Activated CD4-positive, alpha-beta T cell treated with anti-CD3 and anti-CD28 coated beads, Interleukin-2, amount 50 U/mL, for 24 hours (primary cell): ENCODE data around the gene HMCN2.

Source experiments
- DNase-seq, 2 donors: peaks; one replicate each; pipeline ENCODE4 v3.0.0-alpha.2; 2020; ENCODE audit warnings: low read depth in 1 of 2, low spot score in 1 of 2

HMCN2 gene

GRCh38 chr9:130364619-130365322, 99.2 kb downstream of the HMCN2 start:
- DNase-seq = no peak

GRCh38 chr9:130365323-130365721, 99.8 kb downstream of the HMCN2 start:
- no peak for DNase-seq

GRCh38 chr9:130366072-130366471, 100.5 kb downstream of the HMCN2 start:
- DNase-seq = no peak

GRCh38 chr9:130366888-130367550, 101.5 kb downstream of the HMCN2 start:
- no peak for DNase-seq

GRCh38 chr9:130368631-130369103, 103.1 kb downstream of the HMCN2 start:
- peak; percentile 1 to 21 for DNase-seq

GRCh38 chr9:130370226-130370625, 104.7 kb downstream of the HMCN2 start:
- no peak for DNase-seq

GRCh38 chr9:130371196-130371966, 105.8 kb downstream of the HMCN2 start:
- no peak for DNase-seq

- DNase-seq = no peak
These were observed 106.5 kb downstream of the HMCN2 start for GRCh38 chr9:130372057-130372456.

GRCh38 chr9:130373679-130374325, 108.2 kb downstream of the HMCN2 start:
- DNase-seq = no peak

- DNase-seq = no peak
These were observed 112.1 kb downstream of the HMCN2 start for GRCh38 chr9:130377612-130378011.

GRCh38 chr9:130378875-130379648, 113.5 kb downstream of the HMCN2 start:
- DNase-seq = no peak

GRCh38 chr9:130379649-130379970, 114.0 kb downstream of the HMCN2 start:
- no peak for DNase-seq

- no peak for DNase-seq
These were observed 115.4 kb downstream of the HMCN2 start for GRCh38 chr9:130380920-130381469.

- DNase-seq = no peak
These were observed 116.1 kb downstream of the HMCN2 start for GRCh38 chr9:130381660-130382059.

GRCh38 chr9:130382096-130382495, 116.5 kb downstream of the HMCN2 start:
- DNase-seq = no peak

- no peak for DNase-seq
These were observed 117.2 kb downstream of the HMCN2 start for GRCh38 chr9:130382636-130383349.

GRCh38 chr9:130383350-130383715, 117.8 kb downstream of the HMCN2 start:
- no peak for DNase-seq

GRCh38 chr9:130383979-130384676, 118.6 kb downstream of the HMCN2 start:
- no peak for DNase-seq

- no peak for DNase-seq
These were observed 119.7 kb downstream of the HMCN2 start for GRCh38 chr9:130385257-130385656.
